T-helper 1 cell treated with Interleukin-12 subunit alpha and Interleukin-12 subunit beta and Interleukin-4 antibody, amounts not matched to agents 30 ng/mL and 1 ng/mL, for 36 hours (primary cell): ENCODE measurements around the gene TBPL2. TPM values are rescaled to one million over a fixed set of nuclear protein-coding genes. Genes with fewer than 3 reads are reported as not detected.
"Not testable (repeated sequence)": the region's sequence is repeated elsewhere in the genome, so short reads cannot be mapped to it uniquely, and the experiment has no call there.

Experiments used
- intact Hi-C: fragments of 100-400 bp; cut with micrococcal nuclease; formaldehyde crosslinking; loops from one replicate; pipeline ENCODE4 v1.15.1; 2024
- total RNA-seq: library from RNA; stranded (reverse); gene quantifications from 2 replicates; pipeline ENCODE4 v1.2.3, GENCODE V29; 2022

TBPL2 gene
- total RNA-seq, 1 donor from 2014 or later, result not detected

DNA sequence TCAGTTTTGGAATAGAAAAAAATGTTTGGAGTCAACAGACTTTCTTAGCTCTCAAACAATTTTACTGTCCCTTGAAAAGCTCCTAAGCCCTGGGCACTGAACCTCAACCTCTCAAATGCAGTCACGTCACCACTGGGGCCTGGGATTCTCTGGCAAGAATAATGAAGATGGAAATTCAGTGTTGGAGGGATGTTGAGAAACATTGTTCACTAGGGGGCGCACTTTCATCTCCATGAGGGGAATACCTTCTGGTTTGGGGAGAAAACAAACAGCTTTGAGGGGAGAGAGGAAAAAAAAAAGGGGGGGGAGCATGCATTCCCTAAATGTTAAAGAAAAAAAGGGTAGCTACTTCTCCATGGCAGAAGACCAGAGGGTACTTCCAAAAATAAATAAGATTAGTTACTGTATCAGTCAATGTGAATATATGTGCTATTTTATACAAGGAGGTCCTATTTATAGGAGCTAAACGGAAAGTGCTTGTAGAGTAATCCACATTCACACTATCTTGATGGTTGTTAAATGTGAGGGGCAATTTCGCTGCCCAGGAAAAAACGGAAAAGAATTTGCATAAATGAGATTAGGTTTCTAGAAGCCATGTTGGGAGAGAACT, 5.8 kb upstream of the TBPL2 start:
- intact Hi-C loops, result loop anchor here (1.0 to 10.0 kb wide), 5 partner anchors 136 to 1871 kb away; partner anchors contain the start of gene KTN1

DNA sequence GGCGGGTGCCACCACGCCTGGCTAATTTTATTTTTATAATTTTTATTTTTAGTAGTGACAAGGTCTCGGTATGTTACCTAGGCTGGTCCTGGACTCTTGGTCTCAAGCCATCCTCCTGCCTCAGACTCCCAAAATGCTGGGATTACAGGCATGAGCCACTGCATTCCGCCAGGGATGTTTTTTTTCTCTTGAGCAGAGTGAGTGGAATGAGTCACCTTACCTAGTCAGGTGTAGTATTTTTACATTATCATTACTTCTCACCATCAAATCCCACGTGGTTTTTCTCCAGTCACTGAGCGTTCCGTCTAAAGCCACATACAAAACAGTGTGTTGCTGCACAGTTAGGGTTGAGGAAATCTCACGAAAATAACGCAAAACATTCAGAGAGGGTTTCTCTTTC, 870 bp upstream of the TBPL2 start:
- intact Hi-C loops, result loop anchor here (10.0 kb wide), 1 partner anchor 234 kb away; no protein-coding TSS in a partner anchor

DNA sequence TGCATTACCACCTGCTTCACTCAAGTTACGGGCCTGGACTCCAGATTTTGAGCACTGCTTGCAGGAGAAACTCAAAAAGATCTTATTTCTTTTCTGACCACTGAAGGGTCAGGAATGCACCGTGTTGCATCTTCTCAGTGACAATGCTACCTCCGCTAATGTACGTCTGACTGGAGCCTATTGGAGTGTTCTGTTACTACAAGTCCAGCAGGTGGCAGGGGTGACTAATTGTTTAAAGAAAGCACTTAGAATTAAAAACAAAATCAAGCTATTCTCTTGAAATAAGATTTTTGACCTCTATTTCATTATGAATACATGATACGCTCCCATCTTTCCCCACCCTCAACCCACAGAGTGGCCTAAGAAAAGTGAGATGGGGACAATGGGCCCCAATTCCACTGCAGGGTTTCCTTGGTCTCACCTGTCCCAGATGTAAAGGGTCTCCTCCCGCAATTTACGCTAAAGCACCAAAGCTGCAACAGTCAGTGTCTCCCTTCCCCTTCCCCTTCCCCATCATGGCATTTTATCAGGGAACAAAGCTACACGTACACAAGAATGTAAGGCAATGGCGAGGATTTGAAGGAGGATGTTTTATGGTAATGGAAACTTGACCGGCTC, 2.2 kb downstream of the TBPL2 start:
- intact Hi-C loops, result loop anchor here (2.0 kb wide), 1 partner anchor 1037 kb away; no protein-coding TSS in a partner anchor

DNA sequence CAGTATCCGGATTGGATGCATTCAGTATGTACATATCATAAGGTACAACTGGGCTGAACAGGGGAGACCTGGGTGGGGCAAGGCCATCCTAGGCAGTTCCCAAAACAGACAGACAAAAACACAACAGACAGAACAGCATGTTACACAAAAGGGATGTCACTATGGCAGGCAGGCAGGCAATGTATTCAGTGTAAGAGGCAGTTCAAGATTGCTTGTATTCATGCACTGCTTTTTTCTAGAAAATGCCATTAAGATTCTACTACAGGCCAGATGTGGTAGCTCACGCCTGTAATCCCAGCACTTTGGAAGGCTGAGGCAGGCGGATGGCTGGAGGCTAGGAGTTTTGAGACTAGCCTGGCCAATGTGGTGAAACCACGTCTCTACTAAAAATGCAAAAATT, 3.5 kb downstream of the TBPL2 start:
- intact Hi-C loops, result no loop called here

DNA sequence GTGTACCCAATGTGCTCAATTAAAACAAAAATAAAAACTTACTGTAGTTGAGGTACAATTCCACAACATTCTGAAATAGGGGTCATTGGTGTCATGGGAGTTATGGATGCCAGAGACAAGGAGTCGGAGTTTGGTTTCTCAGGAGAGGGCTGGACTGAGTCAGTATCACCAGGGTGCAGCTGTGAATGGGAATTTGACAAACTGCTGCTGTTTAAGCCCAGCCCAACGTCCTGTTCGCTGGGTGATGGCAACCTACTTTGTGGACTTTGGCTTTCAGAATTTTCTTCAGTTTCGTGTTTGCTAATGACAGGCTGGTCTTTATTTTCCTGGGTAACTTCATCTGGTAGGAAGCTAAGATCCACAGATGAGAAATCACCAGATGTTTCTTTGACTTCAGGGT, 3.9 kb downstream of the TBPL2 start:
- intact Hi-C loops, result no loop called here

DNA sequence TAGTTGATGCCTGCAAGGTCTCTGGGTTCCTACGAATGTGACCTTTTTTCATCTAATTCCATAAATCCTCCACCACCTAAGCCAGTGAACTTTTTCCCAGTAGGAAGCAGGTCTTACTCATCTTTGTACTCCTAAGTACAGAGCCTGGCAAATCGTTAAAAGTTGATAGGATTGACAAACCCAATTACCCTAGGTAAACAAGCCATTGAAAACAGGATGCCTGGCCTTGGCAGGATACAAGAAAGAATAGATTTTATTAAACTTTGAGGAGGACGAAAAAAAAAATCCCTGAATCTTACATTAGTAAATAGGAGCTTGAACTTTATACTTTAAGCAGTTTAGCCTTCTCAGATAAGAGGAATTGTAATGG, 5.6 kb downstream of the TBPL2 start:
- intact Hi-C loops, result no loop called here

DNA sequence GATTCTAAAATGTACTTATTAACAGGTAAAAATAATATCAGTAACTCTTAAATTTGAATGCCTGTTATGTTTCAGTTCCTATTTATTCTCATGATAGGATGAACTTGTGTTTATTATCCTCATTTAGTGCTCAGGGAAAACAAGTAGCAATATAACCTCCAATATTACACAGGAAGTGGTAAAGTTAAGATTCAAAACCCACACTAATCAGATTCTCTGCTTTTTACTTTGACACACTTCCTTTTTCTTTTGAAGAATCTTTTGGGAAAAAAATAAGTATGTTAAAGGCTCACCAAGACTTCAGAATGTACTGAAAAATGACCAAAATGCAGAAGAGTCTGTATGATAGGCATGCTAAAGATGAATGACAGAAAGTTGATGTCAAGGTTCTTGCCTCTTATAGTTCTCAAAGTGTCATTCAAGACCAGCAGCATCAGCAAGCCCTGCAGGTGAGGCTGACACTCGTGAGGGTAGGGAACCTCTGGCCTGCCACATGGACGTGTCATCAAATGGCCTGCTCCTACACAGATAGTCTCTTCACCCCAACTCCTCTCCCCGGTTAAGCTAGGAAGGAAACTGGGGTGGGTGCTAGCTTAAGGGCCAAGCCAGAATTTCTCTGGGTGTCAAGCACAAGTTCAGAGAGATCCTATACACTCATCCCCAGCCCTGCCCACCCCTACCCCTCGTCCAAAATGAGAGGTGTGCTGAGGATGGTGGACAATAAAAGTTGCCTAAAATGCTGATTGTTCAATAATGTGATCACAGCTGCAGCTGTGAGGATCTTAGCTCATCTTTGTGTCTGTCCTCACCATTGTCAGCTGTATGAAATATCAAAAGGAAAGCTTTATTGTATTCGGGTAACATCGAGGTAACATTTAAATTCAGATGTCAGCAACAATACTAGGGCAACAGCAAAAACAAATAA, 6.3 kb downstream of the TBPL2 start:
- intact Hi-C loops, result no loop called here

DNA sequence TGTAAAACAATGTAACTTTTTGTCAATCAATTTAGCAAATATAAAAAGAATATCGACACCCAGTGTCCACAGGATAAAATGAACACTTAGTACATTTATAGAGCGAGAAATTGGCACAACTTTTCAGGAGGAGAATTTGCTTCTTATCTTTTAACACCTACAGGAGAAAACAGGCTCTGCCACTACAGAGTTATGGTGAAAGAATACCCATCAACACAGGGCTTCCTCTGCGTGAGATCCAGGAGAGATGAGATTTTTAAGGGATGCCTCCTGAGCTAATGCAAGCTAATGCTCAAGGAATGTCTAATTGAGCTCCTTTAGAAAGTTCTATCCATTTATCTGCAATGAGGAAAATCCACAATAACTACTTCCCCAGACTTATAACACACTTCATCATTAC, 7.8 kb downstream of the TBPL2 start:
- intact Hi-C loops, result no loop called here

DNA sequence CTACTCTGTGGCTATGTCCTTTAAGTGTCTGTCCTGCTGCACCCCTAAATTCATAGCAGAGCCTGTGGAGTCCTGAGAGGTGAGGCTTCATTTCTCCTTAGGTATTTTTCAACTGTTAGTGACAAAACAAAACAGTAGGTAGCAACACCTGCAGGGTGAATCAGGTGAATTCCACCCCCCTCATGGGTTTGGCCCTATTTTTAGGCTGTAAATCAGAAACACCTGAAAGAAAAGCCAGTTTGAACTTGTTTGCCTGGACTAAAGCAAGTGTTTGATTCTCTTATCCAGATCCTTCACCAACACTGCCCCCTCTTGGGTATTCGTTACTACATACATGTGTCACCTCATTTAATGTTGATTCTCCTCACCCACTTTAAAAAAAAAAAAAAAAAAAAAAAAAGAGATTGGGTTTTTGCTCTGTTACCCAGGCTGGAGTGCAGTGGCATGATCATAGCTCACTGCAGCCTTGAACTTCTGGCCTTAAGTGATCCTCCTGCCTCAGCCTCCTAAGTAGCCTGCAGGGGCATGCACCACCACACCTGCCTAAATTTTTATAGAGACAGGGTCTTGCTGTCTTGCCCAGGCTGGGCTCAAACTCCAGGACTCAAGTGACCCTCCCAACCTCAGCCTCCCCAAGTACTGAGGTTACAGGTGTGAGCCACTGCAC, 10.3 kb downstream of the TBPL2 start:
- intact Hi-C loops, result loop anchor here (1.0 kb wide), 8 partner anchors 19 to 341 kb away; partner anchors contain the start of genes ATG14, DLGAP5 and FBXO34

DNA sequence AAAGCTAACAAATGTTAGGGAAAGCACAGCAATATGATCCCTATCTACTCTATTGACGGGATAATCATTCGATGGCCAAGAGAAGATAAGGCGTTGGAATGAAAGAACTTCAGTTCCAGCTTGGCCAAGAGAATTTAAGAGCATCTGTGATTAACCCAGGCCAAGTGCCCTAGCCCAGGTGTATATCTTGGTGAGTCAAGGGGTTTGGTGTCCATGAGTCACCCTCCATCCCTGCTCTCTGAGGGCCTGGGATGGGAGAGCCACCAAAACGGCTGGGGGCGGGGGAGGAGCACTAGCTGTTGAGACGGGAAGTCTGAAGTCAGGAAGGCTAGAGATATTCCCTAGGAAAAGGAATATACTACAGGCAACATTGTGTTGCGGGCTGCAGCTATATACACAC, 13.0 kb downstream of the TBPL2 start:
- intact Hi-C loops, result no loop called here

DNA sequence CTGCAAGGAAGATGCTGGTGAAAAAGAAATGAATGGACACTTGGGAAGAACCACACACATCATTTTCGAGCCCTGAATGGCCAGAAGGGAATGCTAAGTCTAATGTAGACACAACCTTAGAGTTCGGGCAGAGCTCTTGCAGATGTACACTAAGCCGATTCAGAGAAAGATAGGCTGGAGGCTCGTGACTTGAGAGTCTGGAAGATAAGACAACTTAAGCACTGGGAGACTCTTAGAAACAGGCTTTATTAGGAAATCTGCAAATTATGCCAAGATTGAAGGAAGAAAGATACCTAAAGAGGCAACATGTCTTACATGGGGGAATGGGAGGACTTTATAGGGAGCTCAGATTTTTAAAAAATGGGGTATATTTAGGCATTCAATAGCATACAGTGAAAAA, 13.5 kb downstream of the TBPL2 start:
- intact Hi-C loops, result no loop called here

DNA sequence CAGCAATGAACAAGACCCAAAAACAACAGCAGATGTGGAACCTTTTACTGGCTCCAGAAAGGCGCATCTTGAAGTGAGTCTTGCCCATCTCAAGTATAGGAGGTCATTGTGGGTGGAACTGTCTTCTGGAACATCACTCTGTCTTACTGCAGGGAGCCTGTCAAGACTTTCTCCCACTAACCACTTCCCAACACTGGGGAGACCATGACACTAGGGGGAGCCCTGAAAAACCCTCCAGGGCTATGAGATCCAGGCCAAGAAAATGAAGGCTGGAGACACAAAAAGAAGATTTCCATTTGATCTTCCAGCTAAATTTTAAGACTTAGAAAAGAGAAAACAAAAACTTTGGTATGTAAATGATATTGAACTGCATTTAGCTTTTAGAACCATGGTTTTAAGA, 15.3 kb downstream of the TBPL2 start:
- intact Hi-C loops, result no loop called here

DNA sequence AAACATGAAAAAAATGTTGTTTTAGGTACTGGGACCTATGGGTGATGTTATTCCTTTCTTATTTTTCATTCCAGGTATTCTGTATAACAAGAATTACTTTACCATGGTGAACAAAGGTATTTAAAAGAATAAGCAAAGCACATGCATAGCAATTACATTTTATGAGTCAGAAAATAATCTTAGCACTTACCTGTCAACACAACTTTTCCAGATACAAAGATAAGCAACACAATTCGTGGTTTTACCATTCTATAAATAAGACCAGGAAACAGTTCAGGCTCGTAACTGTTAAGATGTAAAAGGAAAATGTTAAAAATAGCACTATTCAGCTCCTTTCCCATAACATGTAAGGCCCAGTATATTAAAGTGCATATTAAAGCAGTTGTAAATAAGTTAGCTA, 16.4 kb downstream of the TBPL2 start:
- intact Hi-C loops, result no loop called here

DNA sequence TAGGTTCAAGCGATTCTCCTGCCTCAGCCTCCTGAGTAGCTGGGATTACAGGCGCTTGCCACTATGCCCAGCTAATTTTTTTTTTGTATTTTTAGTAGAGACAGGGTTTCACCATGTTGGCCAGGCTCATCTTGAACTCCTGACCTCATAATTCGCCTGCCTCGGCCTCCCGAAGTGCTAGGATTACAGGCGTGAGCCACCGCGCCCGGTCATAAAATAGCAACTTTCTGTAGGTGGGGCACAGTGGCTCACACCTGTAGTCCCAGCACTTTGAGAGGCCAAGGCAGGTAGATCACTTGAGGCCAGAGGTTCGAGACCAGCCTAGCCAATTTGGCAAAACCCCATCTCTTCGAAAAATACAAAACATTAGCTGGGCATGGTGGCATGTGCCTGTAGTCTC, 18.1 kb downstream of the TBPL2 start:
- intact Hi-C loops, result not testable (repeated sequence)

DNA sequence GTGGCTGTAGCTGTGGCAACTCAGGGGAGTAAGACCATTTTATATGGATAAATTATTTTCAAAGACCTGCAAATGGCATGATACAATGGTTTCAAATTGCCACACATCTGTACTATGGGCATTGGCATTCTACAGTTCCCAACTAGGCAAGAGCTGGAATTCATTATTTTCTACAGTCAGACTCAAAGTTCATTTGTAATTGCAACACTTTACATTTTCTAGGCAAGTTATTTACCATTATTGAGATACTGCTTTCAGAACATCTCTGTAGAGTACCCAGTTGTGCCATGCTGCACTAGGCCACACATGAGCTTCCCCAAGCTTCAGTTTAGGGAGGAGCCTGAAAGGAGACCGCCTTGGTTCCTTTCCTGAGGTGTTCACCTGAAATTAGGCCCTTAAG, 20.8 kb downstream of the TBPL2 start:
- intact Hi-C loops, result loop anchor here (10.0 kb wide), 2 partner anchors 695 to 1845 kb away; partner anchors contain the start of genes AP5M1, EXOC5 and PELI2

DNA sequence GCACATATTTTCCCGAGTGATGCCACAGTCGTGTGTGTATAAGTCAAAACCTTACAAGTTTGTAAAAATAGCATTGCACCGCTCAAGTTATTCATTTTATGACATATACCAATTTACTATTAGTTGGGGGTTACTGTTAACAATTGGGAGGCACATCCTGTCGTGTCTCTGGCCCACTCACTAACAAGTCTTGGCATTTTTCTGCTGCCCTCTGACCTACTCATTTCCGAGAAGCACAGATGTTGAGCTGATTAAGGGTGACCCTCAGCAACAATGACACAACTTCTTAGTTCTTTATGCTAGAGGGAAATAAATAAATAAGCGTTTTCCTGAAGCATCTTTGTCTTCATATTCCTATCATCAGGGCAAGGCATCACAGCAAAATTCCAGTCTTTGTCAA, 22.0 kb downstream of the TBPL2 start:
- intact Hi-C loops, result loop anchor here (10.0 kb wide), 2 partner anchors 696 to 1846 kb away; partner anchors contain the start of genes AP5M1, EXOC5 and PELI2

DNA sequence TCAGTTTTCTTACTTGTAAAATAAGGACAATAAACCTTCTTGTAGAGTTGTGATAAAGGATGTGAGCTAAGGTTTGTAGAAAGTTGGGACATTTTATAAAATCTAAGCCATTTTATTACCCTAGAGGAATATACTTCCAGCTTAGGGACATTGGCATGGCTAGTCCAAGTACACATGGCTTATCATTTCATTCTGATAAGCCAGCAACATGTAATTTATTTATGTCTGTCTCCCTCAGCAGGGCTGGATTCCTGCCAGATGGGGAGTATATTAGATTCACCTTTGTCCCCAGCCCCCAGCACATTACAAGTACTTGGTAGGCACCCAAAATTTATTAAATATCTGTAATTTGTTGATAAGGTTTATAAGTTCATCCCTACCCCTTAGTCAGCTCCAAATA, 22.5 kb downstream of the TBPL2 start:
- intact Hi-C loops, result loop anchor here (10.0 kb wide), 2 partner anchors 697 to 1847 kb away; partner anchors contain the start of genes AP5M1, EXOC5 and PELI2

DNA sequence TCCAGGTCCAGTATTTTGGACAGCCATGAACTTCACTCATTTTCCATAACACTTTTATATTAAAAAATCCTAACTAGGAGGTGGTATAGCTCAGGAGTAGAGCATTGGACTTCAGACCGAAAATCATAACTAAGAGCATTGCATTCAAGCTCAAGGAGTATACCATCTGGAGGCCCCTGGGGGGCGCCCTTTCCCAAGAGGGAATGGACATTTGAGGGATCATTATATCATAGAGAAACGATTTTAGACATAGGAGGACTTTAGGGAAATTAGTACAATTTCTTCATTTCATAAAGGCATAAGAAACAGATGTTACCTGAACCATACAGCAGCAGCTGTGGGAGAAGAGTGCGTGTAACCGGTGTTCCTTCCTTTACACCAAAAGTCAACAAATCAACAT, 23.6 kb downstream of the TBPL2 start:
- intact Hi-C loops, result loop anchor here (10.0 kb wide), 2 partner anchors 698 to 1848 kb away; partner anchors contain the start of genes AP5M1, EXOC5 and PELI2

DNA sequence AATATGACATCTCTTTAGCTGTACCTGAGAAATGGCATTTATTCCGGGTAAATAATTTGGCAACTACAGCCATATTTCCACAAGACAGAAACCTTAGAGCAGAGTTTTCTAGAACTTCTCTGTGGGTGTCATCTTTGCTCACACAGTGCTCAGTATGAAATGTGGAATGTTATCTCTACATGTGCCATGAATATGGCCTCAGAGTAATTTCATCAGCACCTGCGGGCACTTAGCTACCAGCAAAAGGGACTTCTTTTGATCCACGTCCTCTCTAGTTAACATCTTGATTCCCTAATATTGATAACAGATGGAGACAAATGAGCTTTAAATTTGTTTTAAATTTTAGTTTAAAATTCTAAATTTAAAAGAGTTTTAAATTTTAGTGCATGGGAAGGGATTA, 25.9 kb downstream of the TBPL2 start:
- intact Hi-C loops, result loop anchor here (5.0 to 10.0 kb wide), 6 partner anchors 82 to 1850 kb away; partner anchors contain the start of genes AP5M1, DLGAP5, EXOC5 and MAPK1IP1L

DNA sequence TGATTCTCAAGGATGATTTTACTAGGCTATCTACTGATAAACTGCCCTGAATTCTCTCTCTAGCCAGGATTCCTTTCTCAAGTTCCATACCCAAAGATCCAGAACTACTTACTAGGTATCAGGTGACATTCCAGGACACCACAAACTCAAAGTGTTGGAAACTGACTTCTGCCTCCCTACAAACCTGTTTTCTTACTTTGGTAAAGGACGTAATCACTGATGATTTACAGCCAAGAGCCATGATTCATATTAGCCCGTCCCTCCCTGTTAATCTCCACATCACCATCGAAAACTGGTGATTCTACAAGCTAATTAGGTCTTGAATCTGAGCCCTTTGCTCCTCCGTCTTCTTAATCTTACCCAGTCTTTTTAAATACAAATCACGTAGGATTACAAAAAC, 27.7 kb downstream of the TBPL2 start:
- intact Hi-C loops, result loop anchor here (2.0 to 10.0 kb wide), 7 partner anchors 80 to 1852 kb away; partner anchors contain the start of genes AP5M1, DLGAP5, EXOC5 and KTN1
